Frontal cortex (tissue), 4 donors: ENCODE results near the gene EAF1. TPM values are rescaled to one million over a fixed set of nuclear protein-coding genes. Genes with fewer than 3 reads are reported as not detected.
"Not testable (repeated sequence)": the region's sequence is repeated elsewhere in the genome, so short reads cannot be mapped to it uniquely, and the experiment has no call there.

Experiments used
- DNase-seq, 2 donors: peaks; one replicate each; pipeline ENCODE4 v3.0.0; 2012; ENCODE audit warnings: low spot score in 2 of 2
- FAIRE-seq: peaks from 2 replicates; lab custom pipeline; 2012; peaks lifted over from hg19 to GRCh38; lab: Jason Lieb, UNC
- small RNA-seq: library from RNA; depleted of rRNA; stranded (forward); fragments of <200 nt; gene quantifications from one replicate; pipeline ENCODE3, GENCODE V24; 2014
- total RNA-seq: library from RNA; depleted of rRNA; stranded (reverse); fragments of >200 nt; gene quantifications from one replicate; pipeline ENCODE4 v1.2.3, GENCODE V29; 2014
- donor health status: control.
- donor health status: control.
- donor health status: control.

The EAF1 gene
- total RNA-seq, 1 donor from 2014 or later = 33.0 TPM

GRCh38 chr3:15475161-15475560, 47.8 kb downstream of the EAF1 start:
- no peak for DNase-seq
- FAIRE-seq = no peak

- FAIRE-seq = no peak
- DNase-seq = no peak
Observed at GRCh38 chr3:15476378-15476777, 49.0 kb downstream of the EAF1 start.

- DNase-seq (no peak), FAIRE-seq (no peak)
Observed at GRCh38 chr3:15477951-15478639, 50.7 kb downstream of the EAF1 start.

- DNase-seq (no peak), FAIRE-seq (no peak)
Observed at GRCh38 chr3:15478640-15478979, 51.2 kb downstream of the EAF1 start.

- DNase-seq = no peak
- FAIRE-seq = no peak
Observed at GRCh38 chr3:15479400-15480224, 52.2 kb downstream of the EAF1 start.

- DNase-seq, FAIRE-seq: not testable (repeated sequence)
Observed at GRCh38 chr3:15484551-15484950, 57.2 kb downstream of the EAF1 start.

- no peak for FAIRE-seq
- no peak for DNase-seq
Observed at GRCh38 chr3:15486020-15486419, 58.6 kb downstream of the EAF1 start.

GRCh38 chr3:15486979-15487378, 59.6 kb downstream of the EAF1 start:
- FAIRE-seq (no peak), DNase-seq (no peak)

- no peak for DNase-seq
- FAIRE-seq = no peak
Observed at GRCh38 chr3:15488002-15488401, 60.6 kb downstream of the EAF1 start.

GRCh38 chr3:15490158-15490557, 62.8 kb downstream of the EAF1 start:
- no peak for DNase-seq
- no peak for FAIRE-seq

GRCh38 chr3:15491143-15491542, 63.7 kb downstream of the EAF1 start:
- DNase-seq = no peak
- no peak for FAIRE-seq

Small RNA genes within 50 kb of the gene (small RNA-seq; reads per million reads assigned to genes)
- not detected for gene RNU6-1024P

Other genes starting within 250 kb of the EAF1 start
- 45.7 TPM for gene CAPN7, start 221.4 kb upstream of the EAF1 start, total RNA-seq
- 67.7 TPM for gene SH3BP5, start 95.0 kb upstream of the EAF1 start, total RNA-seq
- gene METTL6, start 54 bp upstream of the EAF1 start, total RNA-seq = 86.0 TPM
- gene COLQ, start 94.1 kb downstream of the EAF1 start, total RNA-seq = 1.6 TPM
- 33.4 TPM for gene HACL1, start 174.0 kb downstream of the EAF1 start, total RNA-seq
- 13.9 TPM for gene BTD, start 174.1 kb downstream of the EAF1 start, total RNA-seq